SIG-M5 treated with dmso at 0.1 percent for 504 hours (cell line): ENCODE data around the gene LRRC46.

Experiments
- DNase-seq: peaks from one replicate; lab custom pipeline; 2025; ENCODE audit not compliant: unreplicated experiment; lab: John Stamatoyannopoulos, UW

The LRRC46 gene

GRCh38 chr17:47808830-47809480, 22.5 kb upstream of the LRRC46 start:
- no peak for DNase-seq

DNA sequence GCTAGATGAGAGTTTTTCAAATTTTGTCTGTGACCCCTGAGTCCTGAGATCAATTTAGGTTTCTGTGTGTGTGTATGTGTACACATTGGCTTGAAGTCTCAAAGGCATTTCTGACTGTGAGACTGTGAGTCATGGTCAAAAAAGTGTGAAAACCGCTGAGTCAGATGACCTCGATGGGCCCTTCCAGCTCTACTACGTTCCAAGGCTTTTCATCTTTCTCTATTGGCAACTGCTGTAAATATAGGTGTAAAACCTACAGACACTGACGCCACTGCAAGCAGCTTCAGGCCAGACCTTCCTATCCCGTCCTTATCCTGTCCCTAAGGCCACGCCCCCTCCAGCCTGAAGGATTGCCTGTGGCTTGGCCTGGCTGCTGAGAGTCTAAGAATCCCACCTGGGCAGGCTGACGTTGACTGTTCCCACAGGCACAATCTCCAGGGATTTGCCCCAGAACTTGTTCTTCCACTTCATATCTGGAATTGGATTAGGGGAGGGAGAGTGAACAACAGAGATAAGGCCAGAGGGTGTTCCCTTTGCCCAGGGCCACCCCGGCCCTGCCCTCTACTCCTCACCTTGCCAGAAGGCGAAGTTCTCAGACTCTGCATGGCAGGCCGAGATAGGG, 21.2 kb upstream of the LRRC46 start:
- DNase-seq = peak; percentile 88

GRCh38 chr17:47810901-47811635, 20.4 kb upstream of the LRRC46 start:
- DNase-seq = no peak

DNA sequence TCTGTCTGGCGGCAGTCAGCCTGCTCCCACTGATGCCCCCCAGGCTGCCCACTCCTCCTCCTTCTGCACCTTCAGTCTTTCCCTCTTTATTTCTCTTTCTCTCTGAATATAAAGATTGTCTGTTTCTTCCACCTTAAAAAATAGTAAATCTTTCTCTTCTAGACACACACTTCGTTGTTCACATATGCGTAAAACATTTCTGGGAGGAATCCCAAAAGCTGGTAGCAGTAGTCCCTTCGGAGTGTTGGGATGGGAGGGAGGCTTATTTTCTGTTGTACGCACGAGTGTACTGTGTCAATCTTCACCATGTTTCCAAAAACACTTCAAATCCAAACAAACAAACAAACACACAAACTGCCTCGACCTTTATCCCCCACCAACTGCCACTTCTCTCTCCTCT, 19.8 kb upstream of the LRRC46 start:
- no peak for DNase-seq

GRCh38 chr17:47812146-47812920, 19.1 kb upstream of the LRRC46 start:
- no peak for DNase-seq

DNA sequence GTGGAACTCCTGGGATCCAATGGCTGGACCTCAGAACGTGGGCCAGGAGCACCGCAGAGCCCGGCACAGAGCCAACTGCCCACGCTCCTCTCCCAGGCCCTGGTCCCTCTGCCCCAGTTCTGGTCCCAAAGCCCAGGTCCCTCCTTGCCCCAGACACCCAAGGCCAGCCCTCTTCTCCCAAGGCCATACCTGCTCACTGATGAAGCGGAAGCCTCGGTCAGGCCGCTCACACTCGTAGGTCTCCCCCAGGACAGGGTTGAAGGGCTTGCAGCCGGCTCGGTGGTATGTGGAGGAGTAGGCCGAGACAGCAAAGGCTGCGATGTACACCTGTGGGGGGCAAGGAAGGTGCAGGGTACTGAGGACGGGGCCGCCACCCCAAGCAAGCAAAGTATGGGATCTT, 18.4 kb upstream of the LRRC46 start:
- DNase-seq = no peak

GRCh38 chr17:47813512-47814031, 17.9 kb upstream of the LRRC46 start:
- no peak for DNase-seq

GRCh38 chr17:47815106-47815918, 16.2 kb upstream of the LRRC46 start:
- DNase-seq = no peak

GRCh38 chr17:47816111-47816735, 15.2 kb upstream of the LRRC46 start:
- no peak for DNase-seq

- DNase-seq = no peak
These were observed 14.5 kb upstream of the LRRC46 start for GRCh38 chr17:47816947-47817346.

DNA sequence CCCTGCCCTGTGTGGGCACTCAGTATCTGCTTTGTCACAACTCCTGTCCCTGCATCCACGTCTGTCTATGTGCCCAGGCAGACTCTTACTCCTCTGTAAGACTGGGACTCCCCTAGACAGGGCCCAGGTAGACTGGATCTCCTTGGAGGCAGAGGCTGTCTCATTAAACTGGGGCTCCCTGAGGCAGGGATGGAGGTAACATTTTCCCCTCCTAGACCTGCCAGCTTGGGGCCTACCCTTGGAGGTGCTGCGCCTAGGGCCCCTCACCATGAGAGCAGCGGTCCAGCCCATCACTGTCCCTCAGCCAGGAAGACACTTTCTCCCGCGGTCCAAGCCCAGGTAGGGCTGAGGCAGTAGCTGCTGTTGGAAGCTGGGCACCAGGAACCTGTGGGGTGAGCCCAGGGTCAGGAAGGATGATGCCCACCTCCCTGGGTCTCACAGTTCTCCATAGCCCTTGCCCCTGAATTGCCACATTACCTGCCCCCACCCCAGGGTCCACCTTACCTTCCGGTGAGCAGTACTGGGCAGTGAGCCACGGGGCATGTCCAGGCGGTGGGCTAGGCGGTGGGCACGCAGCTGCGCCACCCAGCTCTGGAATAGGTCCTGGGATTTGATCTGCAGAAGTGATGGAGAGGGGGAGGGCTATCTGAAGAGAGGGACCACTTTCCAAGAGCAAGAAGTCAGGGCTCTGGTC, 13.3 kb upstream of the LRRC46 start:
- no peak for DNase-seq

GRCh38 chr17:47819475-47819874, 12.0 kb upstream of the LRRC46 start:
- DNase-seq = no peak

GRCh38 chr17:47820033-47820789, 11.3 kb upstream of the LRRC46 start:
- DNase-seq = no peak

- DNase-seq = no peak
These were observed 10.4 kb upstream of the LRRC46 start for GRCh38 chr17:47821031-47821423.

- DNase-seq = peak; percentile 95
These were observed 9.8 kb upstream of the LRRC46 start, which contains the start of gene OSBPL7 for GRCh38 chr17:47821424-47822391. Gene OSBPL7, minus strand, starts transcription at chr17:47821794. Its CDS starts 1,516 bp downstream, at chr17:47820278.

DNA sequence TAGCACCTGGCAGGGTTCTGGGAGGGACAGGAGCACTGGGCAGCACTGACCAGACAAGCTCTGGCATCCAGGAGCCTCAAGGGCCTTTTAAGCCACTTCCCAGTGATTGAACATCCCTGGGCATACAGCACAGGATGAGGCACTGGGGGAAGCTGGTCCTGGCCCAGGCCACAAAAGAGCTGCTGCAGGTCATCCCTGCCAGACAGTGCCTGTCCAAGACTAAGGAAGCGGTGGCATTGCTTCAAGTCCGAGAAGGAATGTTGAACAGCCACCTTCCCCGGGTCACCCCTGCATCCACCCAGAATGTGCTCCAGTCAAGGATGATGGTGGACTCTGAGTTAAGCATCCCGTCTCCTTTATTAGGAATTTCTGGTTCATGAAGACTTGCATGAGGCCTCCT, 8.7 kb upstream of the LRRC46 start:
- DNase-seq = no peak

DNA sequence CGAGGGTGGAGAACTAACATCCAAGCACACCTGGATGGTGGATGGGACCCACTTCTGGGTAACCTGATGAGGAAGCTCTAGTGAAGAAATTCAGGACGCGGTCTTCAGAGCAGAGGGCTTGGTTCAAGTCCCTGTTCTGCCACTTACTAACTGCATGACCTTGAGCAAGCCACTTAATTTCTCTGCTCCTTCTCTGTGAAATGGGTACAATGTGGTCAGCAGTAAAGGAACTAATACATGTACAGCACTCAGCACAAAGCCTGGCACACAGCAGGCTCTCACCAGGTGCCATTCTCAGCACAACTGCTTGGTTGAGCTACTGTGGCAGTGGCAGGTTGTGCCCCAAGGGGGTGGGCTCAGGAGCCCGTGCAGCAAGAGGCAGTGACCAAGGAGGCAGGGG, 8.0 kb upstream of the LRRC46 start:
- no peak for DNase-seq
